Neural progenitor cell (in vitro differentiated cells): Measurements from ENCODE around the gene KLF6. TPM values are rescaled to one million over a fixed set of nuclear protein-coding genes. Genes with fewer than 3 reads are reported as not detected.

Experiments
- DNase-seq: peaks from one replicate; pipeline ENCODE4 v3.0.0-alpha.2; 2016; ENCODE audit warnings: low spot score
- H2AFZ ChIP-seq: fragments of 200-600 bp; sonication (generic); replicated peaks from 2 replicates; pipeline ENCODE4 v1.6.1; 2016; ENCODE audit warnings: antibody characterized with exemption
- H3F3A ChIP-seq: fragments of 200-600 bp; sonication (generic); 2 replicates; pipeline ENCODE4 v1.6.1; 2016; ENCODE audit warnings: antibody characterized with exemption, low read depth
- H3K27ac ChIP-seq: fragments of 200-600 bp; sonication (generic); 2 replicates; pipeline ENCODE4 v1.5.1; 2016; ENCODE audit warnings: mild to moderate bottlenecking
- H3K27me3 ChIP-seq: fragments of 200-600 bp; sonication (generic); 2 replicates; pipeline ENCODE4 v1.6.1; 2016; ENCODE audit warnings: mild to moderate bottlenecking, moderate library complexity
- H3K36me3 ChIP-seq: fragments of 200-600 bp; sonication (generic); 2 replicates; pipeline ENCODE4 v1.5.1; 2016
- H3K4me1 ChIP-seq: fragments of 200-600 bp; sonication (generic); 2 replicates; pipeline ENCODE4 v1.6.1; 2016; ENCODE audit warnings: mixed run types
- H3K4me2 ChIP-seq: fragments of 200-600 bp; sonication (generic); 2 replicates; pipeline ENCODE4 v1.6.1; 2016
- H3K4me3 ChIP-seq: fragments of 200-600 bp; sonication (generic); 2 replicates; pipeline ENCODE4 v1.5.1; 2016
- H3K79me2 ChIP-seq: fragments of 200-600 bp; sonication (generic); 2 replicates; pipeline ENCODE4 v1.6.1; 2016; ENCODE audit warnings: low read depth
- H3K9ac ChIP-seq: fragments of 200-600 bp; sonication (generic); 2 replicates; pipeline ENCODE4 v1.6.1; 2016
- H3K9me3 ChIP-seq: fragments of 200-600 bp; sonication (generic); 2 replicates; pipeline ENCODE4 v1.5.1; 2016; ENCODE audit warnings: low read depth
- H4K20me1 ChIP-seq: fragments of 200-600 bp; sonication (generic); 2 replicates; pipeline ENCODE4 v1.6.1; 2016; ENCODE audit warnings: low read depth
- H3K27ac Mint-ChIP-seq: 3 replicates; pipeline ENCODE4 v1.8.0; 2021; ENCODE audit warnings: mixed read lengths
- H3K27me3 Mint-ChIP-seq: 2 replicates; pipeline ENCODE4 v1.8.0; 2022; ENCODE audit warnings: low read depth, mild to moderate bottlenecking, inconsistent platforms, moderate library complexity, mixed read lengths; ENCODE audit not compliant: insufficient read depth
- H3K36me3 Mint-ChIP-seq: 3 replicates; pipeline ENCODE4 v1.8.0; 2021; ENCODE audit warnings: mixed read lengths
- H3K4me1 Mint-ChIP-seq: 3 replicates; pipeline ENCODE4 v1.8.0; 2021; ENCODE audit warnings: mixed read lengths
- H3K4me3 Mint-ChIP-seq: 3 replicates; pipeline ENCODE4 v1.8.0; 2021; ENCODE audit warnings: mild to moderate bottlenecking, moderate library complexity, mixed read lengths
- H3K9me3 Mint-ChIP-seq: 3 replicates; pipeline ENCODE4 v1.8.0; 2020; ENCODE audit warnings: mixed read lengths
- EZH2 ChIP-seq: fragments of 200-600 bp; sonication (generic); IDR thresholded peaks from 2 replicates; pipeline ENCODE4 v1.6.1; 2017; ENCODE audit warnings: antibody characterized with exemption, mild to moderate bottlenecking, moderate library complexity
- EZH2phosphoT487 ChIP-seq: fragments of 200-600 bp; sonication (generic); IDR thresholded peaks from 2 replicates; pipeline ENCODE4 v1.6.1; 2017; ENCODE audit warnings: antibody characterized with exemption
- total RNA-seq: library from RNA; depleted of rRNA; stranded (reverse); fragments of >200 nt; gene quantifications from 2 replicates; pipeline ENCODE4 v1.2.3, GENCODE V29; 2015; ENCODE audit warnings: low replicate concordance
- TF ChIP-seq, protein P1 (sequence below): fragments of 200-600 bp; sonication (generic); IDR thresholded peaks from 2 replicates; pipeline ENCODE4 v1.5.1; 2017; ENCODE audit warnings: antibody characterized with exemption, mild to moderate bottlenecking

The KLF6 gene
- total RNA-seq, 1 donor from 2014 or later: 11.9 TPM

DNA sequence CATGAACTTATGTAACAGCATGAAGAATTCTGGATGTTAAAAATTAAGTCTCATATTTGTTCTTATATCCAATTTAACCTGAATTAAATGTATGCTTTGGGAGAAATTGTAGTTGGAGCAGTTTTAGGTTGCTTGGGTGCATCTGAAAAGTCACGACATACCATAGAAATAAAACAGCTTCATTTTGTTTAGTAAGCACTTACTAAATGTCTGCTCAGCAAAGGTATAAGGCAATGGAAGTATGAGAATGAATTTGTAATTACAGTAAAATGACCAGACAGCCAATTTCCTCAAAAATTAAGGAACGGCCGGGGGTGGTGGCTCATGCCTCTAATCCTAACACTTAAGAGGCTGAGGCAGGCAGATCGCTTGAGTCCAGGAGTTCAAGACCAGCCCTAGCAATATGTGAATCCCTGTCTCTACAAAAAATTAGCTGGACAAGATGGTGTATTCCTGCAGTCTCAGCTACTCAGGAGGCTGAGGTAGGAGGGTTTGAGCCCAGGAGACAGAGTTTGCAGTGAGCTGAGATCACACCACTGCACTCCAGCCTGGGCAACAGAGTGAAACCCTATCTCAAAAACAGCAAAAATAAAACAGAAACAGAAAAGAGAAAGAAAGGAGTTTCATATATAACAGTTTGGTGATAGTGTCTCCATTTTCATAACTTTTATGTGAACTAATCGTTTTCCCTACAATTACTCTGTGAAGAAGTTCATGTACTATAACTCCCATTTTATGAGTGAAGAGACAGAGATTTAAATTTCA is 47.2 kb upstream of the KLF6 start:
- no peak for DNase-seq
- no peak for TF ChIP-seq EZH2
- Mint-ChIP-seq H3K9me3 (peaks cover 4% of the 10 kb centered on the region), H3K27ac (no peak overlapping the region), H3K4me3 (no peak overlapping the region), H3K4me1 (peaks cover 33% of the 10 kb centered on the region), H3K27me3 (peaks cover 17% of the 10 kb centered on the region), H3K36me3 (no peaks in the 10 kb centered on the region)
- Histone ChIP-seq H2AFZ (no peak overlapping the region), H3K4me2 (no peak overlapping the region), H3K9me3 (no peaks in the 10 kb centered on the region), H3K4me3 (no peak overlapping the region), H3K36me3 (no peaks in the 10 kb centered on the region), H3K27me3 (no peaks in the 10 kb centered on the region), H4K20me1 (no peaks in the 10 kb centered on the region), H3F3A (no peaks in the 10 kb centered on the region), H3K9ac (no peak overlapping the region), H3K4me1 (no peaks in the 10 kb centered on the region), H3K79me2 (no peaks in the 10 kb centered on the region), H3K27ac (no peak overlapping the region)

DNA sequence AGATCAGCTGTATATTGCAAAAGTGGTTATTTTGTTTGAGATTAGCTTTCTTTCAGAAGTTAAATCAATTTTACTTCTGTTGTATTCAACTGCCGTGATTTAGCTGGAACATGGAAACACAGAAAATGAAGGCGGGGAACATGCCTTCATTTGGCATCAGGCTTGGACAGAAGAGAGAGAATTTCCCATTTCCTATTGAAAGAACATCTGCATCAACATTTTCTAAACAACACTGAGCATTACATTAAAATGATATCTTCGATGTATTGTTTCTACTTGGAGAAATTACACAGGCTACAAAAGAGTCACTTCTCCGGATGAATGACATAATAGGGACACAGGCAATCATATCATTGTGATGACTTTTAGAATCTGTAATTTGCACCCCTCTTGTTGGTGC is 46.6 kb upstream of the KLF6 start:
- no peaks in the 10 kb centered on the region for H3K36me3 Mint-ChIP-seq
- Histone ChIP-seq H3K4me2 (no peak overlapping the region), H3K27ac (no peak overlapping the region), H3K36me3 (no peaks in the 10 kb centered on the region), H2AFZ (no peak overlapping the region), H3K9ac (no peak overlapping the region), H3K79me2 (no peaks in the 10 kb centered on the region), H3F3A (no peaks in the 10 kb centered on the region), H3K27me3 (no peaks in the 10 kb centered on the region), H3K9me3 (no peaks in the 10 kb centered on the region), H4K20me1 (no peaks in the 10 kb centered on the region), H3K4me3 (no peak overlapping the region), H3K4me1 (no peaks in the 10 kb centered on the region)
- H3K9me3 Mint-ChIP-seq: peaks cover 4% of the 10 kb centered on the region
- H3K27me3 Mint-ChIP-seq: peaks cover 17% of the 10 kb centered on the region
- DNase-seq: no peak
- peaks cover 33% of the 10 kb centered on the region for H3K4me1 Mint-ChIP-seq
- TF ChIP-seq EZH2: no peak
- TF ChIP-seq, protein P1, sequence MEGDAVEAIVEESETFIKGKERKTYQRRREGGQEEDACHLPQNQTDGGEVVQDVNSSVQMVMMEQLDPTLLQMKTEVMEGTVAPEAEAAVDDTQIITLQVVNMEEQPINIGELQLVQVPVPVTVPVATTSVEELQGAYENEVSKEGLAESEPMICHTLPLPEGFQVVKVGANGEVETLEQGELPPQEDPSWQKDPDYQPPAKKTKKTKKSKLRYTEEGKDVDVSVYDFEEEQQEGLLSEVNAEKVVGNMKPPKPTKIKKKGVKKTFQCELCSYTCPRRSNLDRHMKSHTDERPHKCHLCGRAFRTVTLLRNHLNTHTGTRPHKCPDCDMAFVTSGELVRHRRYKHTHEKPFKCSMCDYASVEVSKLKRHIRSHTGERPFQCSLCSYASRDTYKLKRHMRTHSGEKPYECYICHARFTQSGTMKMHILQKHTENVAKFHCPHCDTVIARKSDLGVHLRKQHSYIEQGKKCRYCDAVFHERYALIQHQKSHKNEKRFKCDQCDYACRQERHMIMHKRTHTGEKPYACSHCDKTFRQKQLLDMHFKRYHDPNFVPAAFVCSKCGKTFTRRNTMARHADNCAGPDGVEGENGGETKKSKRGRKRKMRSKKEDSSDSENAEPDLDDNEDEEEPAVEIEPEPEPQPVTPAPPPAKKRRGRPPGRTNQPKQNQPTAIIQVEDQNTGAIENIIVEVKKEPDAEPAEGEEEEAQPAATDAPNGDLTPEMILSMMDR: no peak
- no peak for TF ChIP-seq EZH2phosphoT487
- no peak overlapping the region for H3K27ac Mint-ChIP-seq
- no peak overlapping the region for H3K4me3 Mint-ChIP-seq

DNA sequence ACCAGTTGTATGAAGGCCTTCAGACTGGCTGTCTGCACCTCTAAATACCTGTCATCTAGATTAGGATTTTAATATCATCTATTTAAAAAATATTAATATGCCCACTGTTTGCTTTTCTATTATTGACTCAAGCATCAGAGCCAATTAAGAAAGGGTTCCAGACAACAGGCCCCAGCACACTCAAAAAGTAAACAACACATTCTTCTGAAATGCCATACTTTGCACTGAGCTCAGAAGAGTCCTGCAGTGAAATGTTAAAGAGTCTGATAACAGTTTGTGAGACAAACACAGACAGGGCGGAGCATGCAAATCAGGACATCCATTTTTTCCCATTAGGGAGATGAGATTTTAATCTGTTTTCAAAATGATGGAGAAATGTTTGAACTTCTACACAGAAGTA is 45.9 kb upstream of the KLF6 start:
- Histone ChIP-seq H4K20me1 (no peaks in the 10 kb centered on the region), H3F3A (no peaks in the 10 kb centered on the region), H2AFZ (no peak overlapping the region), H3K4me1 (no peaks in the 10 kb centered on the region), H3K36me3 (no peaks in the 10 kb centered on the region), H3K4me2 (no peak overlapping the region), H3K9ac (no peak overlapping the region), H3K27me3 (no peaks in the 10 kb centered on the region), H3K4me3 (no peak overlapping the region), H3K79me2 (no peaks in the 10 kb centered on the region), H3K27ac (no peak overlapping the region), H3K9me3 (no peaks in the 10 kb centered on the region)
- TF ChIP-seq EZH2 (no peak), EZH2phosphoT487 (no peak)
- TF ChIP-seq, protein P1: no peak
- no peak for DNase-seq
- H3K4me1 Mint-ChIP-seq: peaks cover 36% of the 10 kb centered on the region
- H3K9me3 Mint-ChIP-seq: peaks cover 4% of the 10 kb centered on the region
- H3K27ac Mint-ChIP-seq: no peak overlapping the region
- H3K4me3 Mint-ChIP-seq: no peak overlapping the region
- peaks cover 17% of the 10 kb centered on the region for H3K27me3 Mint-ChIP-seq
- no peaks in the 10 kb centered on the region for H3K36me3 Mint-ChIP-seq
